ENCODE results near the gene TARS1.

The TARS1 gene

DNA sequence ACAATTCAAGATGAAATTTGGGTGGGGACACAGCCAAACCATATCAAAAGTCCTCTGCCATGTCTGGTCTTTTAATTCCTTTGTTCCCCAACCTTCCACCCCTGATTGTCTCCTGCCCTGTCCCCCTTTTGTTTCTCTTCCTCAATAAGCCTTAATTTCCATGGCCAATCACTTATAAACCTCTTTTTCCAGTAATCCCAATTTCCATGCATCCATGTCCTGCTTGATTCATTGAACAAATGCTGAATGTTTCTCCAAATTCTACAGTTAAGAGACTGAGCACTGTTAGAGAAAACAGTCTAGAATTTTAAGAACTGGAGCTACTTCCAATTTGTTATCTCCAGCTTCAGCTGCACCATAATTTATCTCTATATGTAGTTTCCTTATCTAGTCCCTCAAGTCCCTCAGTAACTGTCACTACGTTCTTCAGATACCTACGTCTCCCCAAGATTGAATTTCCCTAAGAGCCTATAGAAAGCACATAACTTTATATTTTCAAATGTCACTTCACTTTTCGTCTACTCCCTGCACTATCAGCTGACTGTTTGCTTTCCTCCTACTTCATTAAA lies 34.2 kb downstream of the TARS1 start:
- no peak for DNase-seq (ENCODE audit: low spot score)
- TF ChIP-seq, protein P1, sequence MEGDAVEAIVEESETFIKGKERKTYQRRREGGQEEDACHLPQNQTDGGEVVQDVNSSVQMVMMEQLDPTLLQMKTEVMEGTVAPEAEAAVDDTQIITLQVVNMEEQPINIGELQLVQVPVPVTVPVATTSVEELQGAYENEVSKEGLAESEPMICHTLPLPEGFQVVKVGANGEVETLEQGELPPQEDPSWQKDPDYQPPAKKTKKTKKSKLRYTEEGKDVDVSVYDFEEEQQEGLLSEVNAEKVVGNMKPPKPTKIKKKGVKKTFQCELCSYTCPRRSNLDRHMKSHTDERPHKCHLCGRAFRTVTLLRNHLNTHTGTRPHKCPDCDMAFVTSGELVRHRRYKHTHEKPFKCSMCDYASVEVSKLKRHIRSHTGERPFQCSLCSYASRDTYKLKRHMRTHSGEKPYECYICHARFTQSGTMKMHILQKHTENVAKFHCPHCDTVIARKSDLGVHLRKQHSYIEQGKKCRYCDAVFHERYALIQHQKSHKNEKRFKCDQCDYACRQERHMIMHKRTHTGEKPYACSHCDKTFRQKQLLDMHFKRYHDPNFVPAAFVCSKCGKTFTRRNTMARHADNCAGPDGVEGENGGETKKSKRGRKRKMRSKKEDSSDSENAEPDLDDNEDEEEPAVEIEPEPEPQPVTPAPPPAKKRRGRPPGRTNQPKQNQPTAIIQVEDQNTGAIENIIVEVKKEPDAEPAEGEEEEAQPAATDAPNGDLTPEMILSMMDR (IDR thresholded peaks at IDR 0.05; ENCODE audit: extremely low read depth, missing control alignments), result no peak

DNA sequence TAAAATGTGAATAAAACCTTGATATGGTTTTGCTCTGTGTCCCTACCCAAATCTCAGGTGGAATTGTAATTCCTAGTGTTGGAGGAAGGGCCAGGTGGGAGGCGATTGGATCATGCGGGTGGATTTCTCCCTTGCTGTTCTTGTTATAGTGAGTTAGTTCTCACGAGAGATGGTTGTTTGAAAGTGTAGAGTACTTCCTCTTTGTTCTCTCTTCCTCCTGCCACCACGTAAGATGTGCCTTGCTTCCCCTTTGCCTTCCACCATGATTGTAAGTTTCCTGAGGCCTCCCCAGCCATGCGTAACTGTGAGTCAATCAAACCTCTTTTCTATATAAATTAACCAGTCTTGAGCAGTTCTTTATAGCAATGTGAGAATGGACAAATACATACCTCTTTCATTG lies 34.9 kb downstream of the TARS1 start:
- TF ChIP-seq, protein P1 (IDR thresholded peaks at IDR 0.05; ENCODE audit: extremely low read depth, missing control alignments), result no peak
- DNase-seq (ENCODE audit: low spot score), result no peak

DNA sequence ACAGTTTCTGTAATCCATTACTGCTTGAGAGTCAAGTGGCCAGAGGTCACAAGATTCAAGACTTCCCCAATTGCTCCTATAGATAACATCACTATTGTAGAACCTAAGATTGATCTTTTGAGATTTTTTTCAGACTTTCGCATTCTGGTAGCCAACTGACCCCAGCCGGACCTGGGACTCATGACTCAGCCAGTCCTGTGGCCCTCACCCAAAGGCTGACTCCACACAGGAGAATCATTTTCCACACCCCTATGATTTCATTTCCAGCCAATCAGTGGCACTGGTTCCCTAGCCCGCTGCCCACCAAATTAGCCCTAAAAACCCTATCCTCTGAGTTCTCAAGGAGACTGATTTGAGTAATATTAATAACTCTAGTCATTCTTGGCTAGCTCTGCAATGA lies 36.2 kb downstream of the TARS1 start:
- DNase-seq (ENCODE audit: low spot score), result no peak
- TF ChIP-seq, protein P1 (IDR thresholded peaks at IDR 0.05; ENCODE audit: extremely low read depth, missing control alignments), result no peak

DNA sequence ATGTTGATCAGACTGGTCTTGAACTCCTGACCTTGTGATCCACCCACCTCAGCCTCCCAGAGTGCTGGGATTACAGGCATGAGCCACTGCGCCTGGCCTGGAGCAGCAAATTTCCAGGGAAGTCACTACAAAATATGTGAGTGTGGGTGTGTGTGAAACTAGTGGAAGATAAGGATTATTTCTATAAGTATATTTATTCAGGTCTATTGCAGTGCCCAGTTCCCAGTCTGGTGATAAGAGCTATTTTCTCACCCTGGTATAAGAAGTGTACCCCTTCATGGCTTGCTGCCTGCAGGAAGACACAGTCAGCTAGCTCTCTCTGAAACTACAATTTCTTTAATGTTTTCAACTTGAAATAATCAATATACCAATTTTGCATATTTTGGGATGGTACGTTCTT lies 37.1 kb downstream of the TARS1 start:
- TF ChIP-seq, protein P1 (IDR thresholded peaks at IDR 0.05; ENCODE audit: extremely low read depth, missing control alignments), result no peak
- DNase-seq (ENCODE audit: low spot score), result no peak

DNA sequence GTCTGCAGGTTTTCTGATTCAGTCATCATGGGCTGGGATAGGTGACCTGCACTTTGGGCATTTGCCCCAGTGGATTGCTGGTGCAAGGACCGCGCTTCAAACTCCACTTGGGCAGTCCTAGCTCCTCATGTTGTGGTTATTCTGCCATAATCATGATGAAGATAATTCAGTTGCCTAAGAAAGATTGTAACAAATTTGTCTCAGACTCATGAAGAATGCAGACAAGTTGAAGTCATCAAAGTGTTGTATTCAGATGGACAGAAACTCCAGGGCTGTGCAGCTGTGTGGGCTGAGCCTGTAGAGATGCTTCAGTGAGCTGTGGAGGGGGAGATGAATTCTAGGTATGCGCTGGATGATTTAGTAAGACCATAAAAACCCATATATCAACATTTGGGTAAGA lies 38.5 kb downstream of the TARS1 start:
- TF ChIP-seq, protein P1 (IDR thresholded peaks at IDR 0.05; ENCODE audit: extremely low read depth, missing control alignments), result no peak
- no peak for DNase-seq (ENCODE audit: low spot score)

DNA sequence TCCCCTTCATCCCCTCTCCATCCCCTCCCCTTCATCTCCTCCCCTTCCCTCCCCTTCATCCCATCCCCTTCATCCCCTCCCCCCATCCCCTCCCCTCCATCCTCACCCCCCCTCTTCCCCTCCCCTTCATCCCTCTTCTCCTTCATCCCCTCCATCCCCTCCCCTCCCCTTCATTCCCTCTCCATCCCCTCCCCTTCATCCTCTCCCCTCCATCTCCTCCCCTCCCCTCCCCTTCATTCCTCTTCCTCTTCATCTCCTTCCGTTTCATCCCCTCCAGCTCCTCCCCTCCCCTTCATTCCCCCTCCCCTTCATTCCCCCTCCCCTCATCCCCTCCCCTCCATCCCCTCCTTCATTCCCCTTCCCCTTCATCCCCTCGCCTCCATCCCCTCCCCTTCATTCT lies 40.1 kb downstream of the TARS1 start:
- no peak for DNase-seq (ENCODE audit: low spot score)
- TF ChIP-seq, protein P1 (IDR thresholded peaks at IDR 0.05; ENCODE audit: extremely low read depth, missing control alignments), result no peak

DNA sequence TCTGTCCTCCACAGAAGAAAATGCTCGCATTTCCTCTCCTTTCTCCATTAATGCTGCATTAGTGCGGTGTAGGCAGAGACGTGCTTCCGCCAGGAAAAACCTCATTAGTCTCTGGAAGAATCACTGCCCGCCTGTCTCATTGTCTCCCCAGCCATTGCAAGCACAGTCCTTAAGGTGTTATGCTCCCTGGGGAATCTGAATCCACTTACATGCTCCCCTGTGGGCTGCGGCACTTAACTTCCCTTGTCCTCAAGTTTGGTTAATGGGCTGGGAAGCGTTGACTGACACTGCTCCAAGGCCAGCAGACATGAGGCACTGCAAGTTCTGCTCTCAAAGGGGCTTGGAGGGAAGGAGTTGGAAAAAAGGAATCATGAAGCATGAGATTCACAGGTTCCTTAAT lies 41.6 kb downstream of the TARS1 start:
- TF ChIP-seq, protein P1 (IDR thresholded peaks at IDR 0.05; ENCODE audit: extremely low read depth, missing control alignments), result no peak
- no peak for DNase-seq (ENCODE audit: low spot score)

Measured in GM20000 (cell line).